ENCODE results near the gene MTMR2. TPM values are rescaled to one million over a fixed set of nuclear protein-coding genes. Genes with fewer than 3 reads are reported as not detected.
"Not testable (repeated sequence)": the region's sequence is repeated elsewhere in the genome, so short reads cannot be mapped to it uniquely, and the experiment has no call there.

MTMR2 gene
- total RNA-seq, 1 donor from 2014 or later = 35.6 TPM

DNA sequence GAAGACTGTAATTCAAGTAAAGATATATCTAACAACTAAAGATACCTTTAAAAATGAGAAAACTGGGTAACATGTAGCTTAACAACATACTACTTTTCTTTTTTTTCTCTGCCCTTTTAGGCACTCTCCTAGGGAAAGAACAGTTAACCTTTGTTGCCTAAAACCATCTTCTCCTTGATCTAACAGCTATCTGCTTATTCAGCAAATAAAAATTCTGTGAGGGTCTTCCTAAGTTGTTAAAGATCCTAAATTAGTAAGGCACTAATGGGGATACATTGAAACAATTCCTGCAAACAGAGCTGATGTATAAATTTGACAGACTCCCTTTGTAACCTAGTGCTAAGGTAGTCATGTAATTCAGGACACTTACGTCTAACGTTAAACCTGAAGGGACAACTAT lies 39.1 kb downstream of the MTMR2 start:
- no peak for DNase-seq (ENCODE audit: low spot score)

- DNase-seq (ENCODE audit: low spot score) = no peak
Observed at GRCh38 chr11:95884376-95884775, 39.5 kb downstream of the MTMR2 start.

- DNase-seq (ENCODE audit: low spot score) = no peak
Observed at GRCh38 chr11:95883381-95883780, 40.5 kb downstream of the MTMR2 start.

DNA sequence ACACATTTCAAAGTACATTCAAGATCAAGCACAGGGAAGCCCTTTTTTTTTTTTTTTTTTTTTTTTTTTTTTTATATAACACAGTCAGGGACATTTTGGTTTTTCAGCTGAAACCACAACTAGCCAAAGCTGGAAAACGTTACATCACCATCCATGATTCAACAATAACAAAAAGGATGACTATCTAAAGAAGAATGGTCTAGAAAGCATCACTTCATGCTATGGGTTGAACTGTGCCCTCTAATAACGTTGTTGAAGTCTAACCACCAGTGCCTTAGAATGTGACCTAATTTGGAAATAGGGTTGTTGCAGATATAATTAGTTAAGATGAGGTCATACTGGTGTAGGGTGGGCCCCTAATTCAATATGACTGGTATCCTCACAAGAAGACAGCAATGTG lies 46.6 kb downstream of the MTMR2 start:
- DNase-seq (ENCODE audit: low spot score) = no peak

GRCh38 chr11:95870877-95871276 lies 53.0 kb downstream of the MTMR2 start:
- DNase-seq (ENCODE audit: low spot score) = not testable (repeated sequence)

DNA sequence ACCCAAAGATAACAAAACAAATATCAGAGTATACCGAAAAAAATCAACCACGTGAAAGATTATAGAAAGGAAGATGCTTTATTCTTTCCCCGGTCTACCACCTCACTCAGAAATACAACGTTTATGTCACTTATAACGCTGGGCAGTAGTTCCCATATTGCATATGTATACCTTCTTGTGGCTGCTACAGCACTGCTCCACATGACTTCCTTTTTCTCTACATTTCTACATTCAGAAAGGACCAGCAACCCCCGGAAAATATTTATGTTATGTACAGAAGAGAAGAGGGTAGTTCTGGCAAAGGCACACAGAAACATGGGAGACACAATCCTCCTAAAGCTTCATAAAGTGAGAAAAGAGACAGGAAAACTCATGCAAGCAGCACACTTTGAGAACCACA lies 56.8 kb downstream of the MTMR2 start:
- DNase-seq (ENCODE audit: low spot score) = no peak

- peak; percentile 10 for DNase-seq (ENCODE audit: low spot score)
Observed at GRCh38 chr11:95863486-95864140, 60.3 kb downstream of the MTMR2 start.

DNA sequence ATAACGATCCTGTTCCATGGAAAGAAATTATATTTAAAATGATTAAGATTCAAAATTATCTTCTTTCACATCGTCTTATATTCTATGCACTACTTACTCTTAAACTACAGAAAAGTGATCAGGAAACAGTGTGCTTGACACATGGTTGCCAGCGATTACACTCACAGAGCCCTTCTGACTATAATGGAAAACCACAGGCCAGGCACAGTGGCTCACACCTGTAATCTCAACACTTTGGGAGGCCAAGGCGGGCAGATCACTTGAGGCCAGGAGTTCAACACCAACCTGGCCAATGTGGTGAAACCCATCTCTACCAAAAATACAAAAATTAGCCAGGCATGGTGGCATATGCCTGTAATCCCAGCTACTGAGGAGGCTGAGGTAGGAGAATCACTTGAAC lies 63.9 kb downstream of the MTMR2 start:
- DNase-seq (ENCODE audit: low spot score) = not testable (repeated sequence)

DNA sequence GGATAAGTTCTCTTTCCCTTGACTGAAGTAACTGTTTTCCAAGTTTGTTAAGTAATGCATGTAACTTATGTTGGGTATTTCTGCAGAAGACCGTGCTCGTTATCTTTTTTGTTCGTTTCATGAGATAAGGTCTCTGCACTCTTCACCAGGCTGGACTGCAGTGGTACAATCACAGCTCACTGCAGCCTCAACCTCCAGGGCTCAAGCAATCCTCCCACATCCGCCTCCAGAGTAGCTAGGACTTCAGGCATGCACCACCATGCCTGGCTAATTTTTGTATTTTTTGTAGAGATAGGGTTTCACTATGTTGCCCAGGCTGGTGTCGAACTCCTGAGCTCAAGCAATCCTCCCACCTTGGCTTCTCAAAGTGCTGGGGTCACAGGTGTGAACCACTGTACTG lies 69.5 kb downstream of the MTMR2 start:
- DNase-seq (ENCODE audit: low spot score) = not testable (repeated sequence)

DNA sequence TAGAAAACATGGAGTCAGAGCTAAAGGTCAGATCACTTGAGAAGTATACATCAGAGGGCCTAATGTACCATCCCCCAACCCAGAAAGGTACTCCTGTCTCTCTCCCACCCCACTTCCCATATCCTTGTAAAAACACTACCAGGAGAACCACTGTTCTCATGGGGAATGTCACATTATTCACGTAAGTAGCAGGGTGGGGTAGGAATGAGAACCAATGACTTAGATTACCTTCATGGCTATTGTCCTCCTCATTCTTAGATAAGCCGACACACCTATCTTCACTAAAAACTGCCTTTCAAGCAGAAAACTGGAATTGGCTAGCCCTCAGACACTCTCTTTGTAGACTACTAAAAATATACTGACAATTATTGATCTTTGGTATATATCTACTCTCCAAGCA lies 70.0 kb downstream of the MTMR2 start:
- DNase-seq (ENCODE audit: low spot score) = no peak

DNA sequence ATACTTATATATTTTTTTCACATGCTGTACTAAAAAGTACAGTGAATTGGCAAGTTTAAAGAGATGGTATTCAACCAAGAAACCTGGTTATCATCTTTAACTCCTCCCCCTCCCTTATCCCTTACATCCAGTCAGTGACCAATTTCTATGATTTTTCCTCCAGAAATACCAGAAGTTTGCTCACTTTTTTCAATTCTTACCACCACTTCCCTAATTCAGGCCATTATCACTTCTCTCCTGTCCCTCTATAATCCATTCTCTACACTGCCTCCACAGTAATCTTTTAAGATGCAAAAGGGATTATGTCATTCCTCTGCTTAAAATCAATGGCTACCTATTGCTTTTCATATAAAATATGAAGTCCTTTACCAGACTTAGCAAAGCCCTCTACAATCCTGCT lies 70.8 kb downstream of the MTMR2 start:
- DNase-seq (ENCODE audit: low spot score) = no peak

- no peak for DNase-seq (ENCODE audit: low spot score)
Observed at GRCh38 chr11:95850137-95850536, 73.8 kb downstream of the MTMR2 start.

DNA sequence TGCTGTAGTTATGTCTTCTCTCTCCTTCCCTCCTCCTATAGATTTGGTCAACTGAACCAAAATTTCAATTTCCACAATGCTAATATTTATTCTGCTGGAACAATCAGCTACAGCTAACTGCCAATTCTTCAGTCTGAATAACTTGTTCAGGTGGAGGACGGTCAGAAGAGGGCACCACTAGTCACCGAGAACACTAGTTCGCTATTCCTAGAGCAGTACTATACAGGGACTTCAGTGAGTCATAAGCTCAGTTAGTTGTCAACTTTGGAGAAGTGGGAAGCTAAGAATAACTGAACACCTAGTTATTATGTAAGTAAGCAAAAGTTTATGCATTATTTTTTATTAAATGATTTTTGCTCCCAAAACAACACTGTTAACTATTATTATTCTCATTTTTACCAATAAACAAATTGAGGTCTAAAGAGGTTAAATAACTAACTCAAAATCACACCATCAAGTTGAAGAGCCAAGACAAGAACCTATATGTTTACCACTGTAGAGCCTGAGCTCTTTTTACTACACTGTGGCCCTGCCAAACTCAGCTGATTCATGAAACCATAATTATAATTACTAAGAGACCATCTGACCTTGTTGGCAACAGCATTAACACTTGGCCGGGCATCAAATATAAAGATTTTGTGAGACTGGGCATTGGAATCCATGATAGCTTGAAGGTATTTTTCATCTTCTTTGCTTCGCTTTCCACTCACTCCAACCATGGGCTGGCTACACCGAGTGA lies 74.7 kb downstream of the MTMR2 start:
- peak; percentile 48 for DNase-seq (ENCODE audit: low spot score)

DNA sequence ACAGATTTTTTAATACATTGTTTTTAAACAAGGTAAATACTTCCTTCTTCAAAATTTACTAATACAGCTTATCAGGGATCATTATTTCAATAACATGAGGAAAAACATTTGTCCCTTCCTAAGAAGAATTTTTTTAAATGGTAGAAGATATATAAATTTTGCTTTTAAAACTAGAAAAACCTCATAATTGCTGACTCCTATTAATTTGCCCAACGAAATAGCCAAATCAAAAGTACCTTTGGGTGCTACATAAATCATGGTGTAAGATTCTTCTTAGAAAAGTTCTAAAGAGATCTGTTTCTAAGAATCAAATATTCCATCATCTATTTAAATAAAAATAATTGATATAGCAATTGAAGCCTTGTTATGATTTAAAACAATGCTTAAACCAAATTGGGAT lies 78.7 kb downstream of the MTMR2 start:
- DNase-seq (ENCODE audit: low spot score) = no peak

GRCh38 chr11:95835768-95836488 lies 88.0 kb downstream of the MTMR2 start:
- peak; percentile 75 for DNase-seq (ENCODE audit: low spot score)

GRCh38 chr11:95835351-95835750 lies 88.6 kb downstream of the MTMR2 start:
- DNase-seq (ENCODE audit: low spot score) = no peak

GRCh38 chr11:95833378-95833777 lies 90.5 kb downstream of the MTMR2 start:
- no peak for DNase-seq (ENCODE audit: low spot score)

- no peak for DNase-seq (ENCODE audit: low spot score)
Observed at GRCh38 chr11:95832763-95833162, 91.1 kb downstream of the MTMR2 start.

DNA sequence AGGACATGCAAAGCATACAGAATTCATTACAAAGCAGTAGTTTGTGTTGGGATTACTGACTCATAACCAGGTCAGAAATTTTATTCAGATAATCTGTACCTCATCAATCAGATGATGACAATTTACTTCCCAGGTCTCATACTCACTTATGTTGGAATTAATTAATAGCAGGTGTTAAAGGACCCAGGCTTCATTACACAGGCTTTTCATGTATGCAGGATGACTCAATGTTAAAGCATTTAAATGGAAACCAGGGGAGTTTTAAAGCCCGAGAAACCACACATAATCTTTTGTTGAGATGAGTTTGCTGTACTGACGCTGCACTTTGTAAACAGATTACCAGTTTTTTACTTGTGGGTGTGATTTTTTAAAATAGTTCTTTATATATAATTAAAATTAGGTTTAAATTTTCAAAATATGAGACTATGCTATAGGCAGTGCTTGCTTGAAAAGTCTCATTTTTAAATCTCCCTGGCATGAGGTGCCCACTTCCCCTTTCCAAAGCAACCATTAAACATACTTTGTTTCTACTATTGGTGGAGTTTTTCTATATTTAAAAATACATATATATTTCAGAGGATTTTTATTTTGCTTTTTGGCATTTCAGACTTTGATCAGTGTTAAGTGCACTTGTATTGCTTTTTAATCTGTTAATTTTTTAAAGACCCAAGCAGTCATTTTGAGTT lies 92.6 kb downstream of the MTMR2 start:
- peak; percentile 11 for DNase-seq (ENCODE audit: low spot score)

- no peak for DNase-seq (ENCODE audit: low spot score)
Observed at GRCh38 chr11:95829580-95830259, 94.2 kb downstream of the MTMR2 start.

GRCh38 chr11:95827696-95828095 lies 96.2 kb downstream of the MTMR2 start:
- no peak for DNase-seq (ENCODE audit: low spot score)

GRCh38 chr11:95821640-95822039 lies 102.3 kb downstream of the MTMR2 start:
- peak; percentile 36 for DNase-seq (ENCODE audit: low spot score)

Measured in umbilical cord (tissue), 2 donors.